Stromal cell of bone marrow (primary cell): Measurements from ENCODE around the gene ID2.
"Not testable (repeated sequence)": the region's sequence is repeated elsewhere in the genome, so short reads cannot be mapped to it uniquely, and the experiment has no call there.

Source experiments
- DNase-seq: peaks from one replicate; pipeline ENCODE4 v3.0.0-alpha.2; 2012; ENCODE audit warnings: low read depth

The ID2 gene

DNA sequence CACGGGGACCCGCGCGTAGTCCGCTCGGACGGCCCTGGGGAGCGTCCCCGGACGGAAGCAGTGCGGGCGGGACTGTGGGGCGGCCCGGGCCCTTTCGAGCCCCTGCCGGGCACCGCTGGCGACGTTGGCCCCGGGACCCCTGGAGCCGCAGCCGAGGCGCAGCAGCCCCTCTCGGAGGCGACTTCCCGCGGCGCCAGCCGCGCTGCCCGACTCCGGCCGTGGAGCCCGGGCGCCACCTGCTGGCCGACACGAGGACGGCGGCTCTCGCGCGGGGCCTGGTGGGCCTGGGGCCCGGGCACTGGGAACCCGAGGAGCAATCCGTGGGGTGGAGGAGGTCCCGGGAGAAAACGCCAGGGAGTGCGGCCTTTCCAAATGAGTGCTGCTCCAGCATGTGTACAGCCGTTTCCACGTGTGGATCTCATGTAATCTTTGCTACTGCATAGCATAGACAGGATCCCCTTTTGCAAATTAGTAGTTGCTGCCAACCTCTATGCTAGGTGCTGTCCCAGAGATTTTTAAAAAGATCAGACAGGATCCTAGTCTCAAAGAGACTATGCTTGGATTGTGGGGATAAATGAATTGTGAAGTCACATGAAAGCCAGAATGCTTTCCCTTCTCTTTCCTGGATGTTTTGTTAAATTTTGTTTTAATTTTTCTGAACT lies 4.0 kb downstream of the ID2 start:
- no peak for DNase-seq

GRCh38 chr2:8691859-8692437 lies 10.1 kb downstream of the ID2 start:
- DNase-seq: no peak

- no peak for DNase-seq
These were observed 10.9 kb downstream of the ID2 start for GRCh38 chr2:8692783-8693156.

GRCh38 chr2:8693157-8693821 lies 11.4 kb downstream of the ID2 start:
- DNase-seq: no peak

DNA sequence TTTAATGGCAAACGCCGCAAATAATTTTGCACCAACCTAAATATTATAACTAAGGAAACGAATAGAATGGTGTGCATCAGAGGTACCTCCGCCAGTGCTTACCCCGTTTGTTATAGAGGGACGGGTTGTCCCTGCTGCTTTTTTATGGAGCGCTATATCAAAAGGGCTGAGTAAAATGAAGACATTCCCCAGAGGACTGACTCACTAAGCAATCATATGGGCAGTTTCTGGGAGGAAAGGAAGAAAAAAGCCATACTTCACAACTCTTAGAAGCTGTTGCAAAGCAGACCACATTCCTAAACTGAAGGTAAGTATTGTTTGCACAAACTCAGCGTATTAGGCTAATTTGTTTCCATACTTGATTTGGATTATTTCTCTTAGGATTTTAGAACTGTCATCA lies 12.9 kb downstream of the ID2 start:
- no peak for DNase-seq

DNA sequence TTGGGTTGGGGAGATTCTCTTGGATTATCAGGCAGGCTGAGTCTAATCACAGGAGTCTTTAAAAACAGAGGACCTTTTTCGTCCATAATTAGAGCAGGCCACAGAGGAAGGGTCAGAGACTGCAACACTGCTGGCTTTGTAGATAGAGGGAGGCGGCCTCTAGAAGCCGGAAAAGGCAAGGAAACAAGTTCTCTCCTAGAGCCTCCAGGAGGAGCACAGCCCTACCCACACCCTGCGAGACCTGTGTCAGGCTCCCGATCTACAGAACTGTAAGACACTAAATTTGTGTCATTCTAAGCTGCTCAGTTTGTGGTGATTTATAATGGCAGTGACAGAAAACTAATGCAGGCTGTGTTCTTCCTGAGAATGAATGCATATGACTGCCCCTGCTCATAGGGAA lies 15.3 kb downstream of the ID2 start:
- DNase-seq: no peak

- DNase-seq: no peak
These were observed 18.0 kb downstream of the ID2 start for GRCh38 chr2:8699839-8700238.

GRCh38 chr2:8701681-8702379 lies 20.0 kb downstream of the ID2 start:
- no peak for DNase-seq

GRCh38 chr2:8704906-8705305 lies 23.1 kb downstream of the ID2 start:
- no peak for DNase-seq

- DNase-seq: no peak
These were observed 27.8 kb downstream of the ID2 start for GRCh38 chr2:8709611-8710010.

DNA sequence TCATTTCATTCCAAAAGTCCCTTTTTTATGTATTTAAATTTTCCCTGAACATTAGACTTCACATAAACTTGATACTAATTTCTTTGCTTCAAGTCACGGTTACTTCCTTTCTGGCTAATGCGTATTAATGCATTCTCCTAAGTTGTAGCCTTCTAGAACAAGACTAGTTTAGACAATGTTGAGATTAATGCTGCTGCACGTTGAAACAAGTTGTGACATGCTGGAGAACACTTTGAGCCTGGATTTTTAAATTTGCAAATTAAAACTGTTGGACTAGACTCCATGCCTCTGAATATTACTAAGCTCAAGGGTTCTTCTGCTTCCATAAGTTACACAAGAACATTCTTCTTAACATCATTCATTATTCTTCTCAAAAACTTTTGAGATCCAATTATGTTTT lies 29.1 kb downstream of the ID2 start:
- DNase-seq: no peak

- no peak for DNase-seq
These were observed 32.4 kb downstream of the ID2 start for GRCh38 chr2:8714283-8714682.

- DNase-seq: no peak
These were observed 33.1 kb downstream of the ID2 start for GRCh38 chr2:8714971-8715370.

DNA sequence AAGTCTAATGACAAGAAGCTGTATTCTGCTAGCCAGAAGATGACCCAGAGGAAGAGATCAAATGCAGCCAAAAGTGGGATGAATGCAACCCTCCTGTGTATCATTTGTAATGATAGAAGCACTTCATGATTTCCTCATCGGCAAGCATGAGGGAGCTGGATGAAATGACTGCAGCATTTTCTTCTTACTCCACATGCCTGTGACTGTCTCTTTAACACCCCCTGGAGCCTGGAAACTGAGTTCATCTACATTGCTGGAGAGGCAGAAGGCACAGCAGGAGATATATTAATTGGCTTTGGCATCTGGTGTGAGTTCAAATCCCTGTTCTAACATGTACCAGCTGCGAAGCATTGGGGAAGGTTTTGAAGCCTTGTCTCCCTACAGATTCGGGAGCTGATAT lies 37.7 kb downstream of the ID2 start:
- DNase-seq: peak; percentile 18

- no peak for DNase-seq
These were observed 38.9 kb downstream of the ID2 start for GRCh38 chr2:8720741-8721140.

- no peak for DNase-seq
These were observed 39.6 kb downstream of the ID2 start for GRCh38 chr2:8721410-8721809.

DNA sequence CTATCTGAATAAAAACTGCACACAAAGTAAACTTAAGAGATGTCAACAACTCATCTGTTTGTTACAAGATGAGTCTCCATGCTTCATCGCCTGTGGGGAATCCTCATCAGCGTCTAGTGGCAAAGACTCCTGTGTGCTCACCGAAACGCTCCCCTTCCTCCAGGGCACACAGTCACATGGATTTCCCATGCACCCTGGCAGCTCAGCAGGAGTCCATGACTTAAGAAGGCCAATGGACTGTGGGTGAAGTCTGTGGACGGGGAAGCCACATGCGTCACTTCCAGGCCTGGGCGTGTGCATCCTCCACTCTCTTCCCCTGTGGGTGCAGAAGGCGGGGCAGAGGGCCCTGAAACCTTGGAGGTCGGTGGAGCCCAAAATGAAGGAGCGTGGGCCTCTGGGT lies 41.1 kb downstream of the ID2 start:
- DNase-seq: no peak

DNA sequence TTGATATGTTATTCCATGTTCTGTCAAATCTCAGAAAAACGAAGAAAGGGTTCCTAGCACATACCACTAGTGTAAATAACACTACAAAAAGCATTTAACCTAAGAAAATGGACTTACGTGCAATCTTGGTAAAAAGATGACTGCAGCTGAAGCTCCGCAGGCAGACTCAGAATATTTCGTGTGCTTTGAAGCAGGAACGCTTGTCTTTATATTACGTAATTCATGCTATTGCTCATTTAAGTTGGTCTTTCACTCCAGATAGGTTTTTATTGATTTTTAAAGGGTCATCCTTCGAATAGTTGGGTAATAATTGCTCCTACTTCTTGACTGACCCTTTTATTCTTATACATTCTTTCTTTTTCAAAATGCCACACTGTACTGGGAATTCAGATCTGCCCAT lies 44.0 kb downstream of the ID2 start:
- no peak for DNase-seq

DNA sequence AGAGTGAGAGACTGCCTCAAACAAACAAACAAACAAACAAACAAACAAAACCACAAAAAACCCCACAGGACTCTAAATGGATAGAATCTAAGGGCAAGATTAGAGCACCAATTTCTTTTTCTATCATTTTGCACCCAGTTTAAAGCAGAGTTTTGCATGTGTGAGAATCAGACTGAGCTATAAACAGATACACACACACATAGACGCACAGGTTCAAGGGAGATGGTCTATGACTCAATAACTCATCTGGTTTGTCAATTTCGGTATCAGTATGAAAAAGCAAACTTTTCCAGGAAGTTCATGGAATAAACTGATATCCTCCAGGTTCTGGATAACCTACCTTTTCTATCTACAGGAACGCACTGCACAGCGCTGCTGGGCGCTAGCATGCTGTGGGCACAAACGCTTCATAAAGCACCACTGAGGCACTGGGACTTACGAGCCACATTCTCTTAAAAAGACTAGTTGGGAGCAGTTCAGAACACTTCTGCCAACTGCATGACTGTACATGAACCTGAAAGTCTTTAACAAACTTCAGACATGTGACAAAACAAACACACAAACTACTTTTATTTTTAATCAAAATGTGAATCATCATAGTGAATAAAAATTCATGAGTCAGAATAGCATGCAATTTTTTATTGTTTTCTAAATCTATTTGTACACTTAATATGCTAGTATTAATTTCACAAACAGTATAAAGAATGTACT lies 46.6 kb downstream of the ID2 start:
- DNase-seq: no peak

GRCh38 chr2:8729101-8729500 lies 47.2 kb downstream of the ID2 start:
- DNase-seq: not testable (repeated sequence)

DNA sequence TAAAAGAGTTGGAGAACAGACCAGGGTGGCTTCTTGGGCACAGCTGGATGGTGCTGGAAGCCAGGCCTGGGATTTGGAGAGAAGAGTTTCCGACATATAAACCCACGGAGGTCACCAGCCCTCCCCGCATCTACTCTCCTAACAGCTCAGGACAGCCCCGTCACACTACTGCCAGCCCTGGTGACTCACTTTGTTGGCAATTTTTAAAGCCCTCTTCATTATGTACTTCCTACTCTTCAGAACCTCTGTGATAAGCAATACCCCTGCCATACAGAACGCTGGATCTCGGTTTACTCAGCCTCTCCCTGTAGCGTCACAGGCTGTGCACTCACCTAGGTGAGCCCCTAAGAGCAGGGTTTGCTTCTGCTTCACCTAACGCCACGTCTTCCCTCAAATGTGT lies 48.1 kb downstream of the ID2 start:
- DNase-seq: no peak

GRCh38 chr2:8732601-8733000 lies 50.7 kb downstream of the ID2 start:
- DNase-seq: no peak
